Measurements from ENCODE around the gene FLYWCH1. TPM values are rescaled to one million over a fixed set of nuclear protein-coding genes. Genes with fewer than 3 reads are reported as not detected.

The FLYWCH1 gene
- total and polyA plus RNA-seq, 9 of the 15 experiments (the other 6 are each of a cell fraction or from before 2014, with no cell fraction given): 0.18 to 33.6 (median 11.3) TPM

GRCh38 chr16:2867987-2868789 lies 43.5 kb upstream of the FLYWCH1 start (continued):
- TF ChIP-seq HBP1 (CRISPR knock-in tag; IDR thresholded peaks at IDR 0.05) (peak; percentile 46; the same call in 1 of the 2 replicates), CCNT2 (IDR thresholded peaks at IDR 0.05; ENCODE audit: borderline replicate concordance, extremely low read depth, insufficient read length, low read depth, low read length) (peak; percentile 53), LEF1 (IDR thresholded peaks at IDR 0.05) (no peak), ZKSCAN1 (IDR thresholded peaks at IDR 0.05; ENCODE audit: low read depth, low read length) (no peak), RUNX1 (IDR thresholded peaks at IDR 0.05; ENCODE audit: low read depth) (no peak), CTCFL (IDR thresholded peaks at IDR 0.05; ENCODE audit: borderline replicate concordance, insufficient read depth, low read depth, low read length, poor library complexity, severe bottlenecking) (peak; percentile 88), LARP7 (IDR thresholded peaks at IDR 0.05) (no peak), TAF9B (IDR thresholded peaks at IDR 0.05; ENCODE audit: partially characterized antibody) (peak; percentile 94), WHSC1 (IDR thresholded peaks at IDR 0.05; ENCODE audit: low read length) (no peak), SRSF1 (IDR thresholded peaks at IDR 0.05; ENCODE audit: low read depth, low read length) (0 out of 2 replicates have a peak, but pooled peaks have one; percentile 81), PHF21A (IDR thresholded peaks at IDR 0.05; ENCODE audit: borderline replicate concordance, low read depth) (peak; percentile 81; the same call in 1 of the 2 replicates), ZKSCAN3 (CRISPR knock-in tag; IDR thresholded peaks at IDR 0.05) (no peak), MTA2 (IDR thresholded peaks at IDR 0.05; ENCODE audit: low read depth) (no peak), E4F1 (CRISPR knock-in tag; IDR thresholded peaks at IDR 0.05; ENCODE audit: borderline replicate concordance) (no peak), DDX20 (tag; IDR thresholded peaks at IDR 0.05; ENCODE audit: low read depth) (peak; percentile 75), MCM2 (IDR thresholded peaks at IDR 0.05; ENCODE audit: low read depth) (no peak), XRCC3 (IDR thresholded peaks at IDR 0.05) (no peak), HNRNPH1 (optimal IDR thresholded peaks at IDR 0.05; ENCODE audit: low read depth, low read length) (no peak), HDAC3 (IDR thresholded peaks at IDR 0.05; ENCODE audit: borderline replicate concordance, partially characterized antibody) (no peak), NCOR1 (IDR thresholded peaks at IDR 0.05) (peak; percentile 50; the same call in 1 of the 2 replicates), ZFX (CRISPR knock-in tag; IDR thresholded peaks at IDR 0.05) (peak; percentile 76; the same call in 1 of the 2 replicates), ZNF316 (IDR thresholded peaks at IDR 0.05) (peak; percentile 31; the same call in 1 of the 2 replicates)
- TF ChIP-seq, protein P1, sequence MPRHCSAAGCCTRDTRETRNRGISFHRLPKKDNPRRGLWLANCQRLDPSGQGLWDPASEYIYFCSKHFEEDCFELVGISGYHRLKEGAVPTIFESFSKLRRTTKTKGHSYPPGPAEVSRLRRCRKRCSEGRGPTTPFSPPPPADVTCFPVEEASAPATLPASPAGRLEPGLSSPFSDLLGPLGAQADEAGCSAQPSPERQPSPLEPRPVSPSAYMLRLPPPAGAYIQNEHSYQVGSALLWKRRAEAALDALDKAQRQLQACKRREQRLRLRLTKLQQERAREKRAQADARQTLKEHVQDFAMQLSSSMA (CRISPR knock-in tag; IDR thresholded peaks at IDR 0.05): no peak

All from K562 (cell line).